H1 (cell line): ENCODE measurements around the gene ADAMTS16. TPM values are rescaled to one million over a fixed set of nuclear protein-coding genes. Genes with fewer than 3 reads are reported as not detected.

ENCODE experiments used
- BRCA1 ChIP-seq: IDR thresholded peaks from 2 replicates; pipeline ENCODE4 v1.6.1; 2012; ENCODE audit warnings: low read depth, low read length, improper control_type of control experiment
- CBX5 ChIP-seq: fragments of 300-800, 300-1000 bp; sonication (generic); IDR thresholded peaks from 2 replicates; pipeline ENCODE4 v1.7.1; 2016; ENCODE audit warnings: antibody characterized with exemption, low read length, low read depth
- CBX8 ChIP-seq: fragments of 300-800, 300-1000 bp; sonication (generic); IDR thresholded peaks from 2 replicates; pipeline ENCODE4 v1.7.1; 2016; ENCODE audit warnings: low read depth, low read length, borderline replicate concordance
- CHD2 ChIP-seq: IDR thresholded peaks from 2 replicates; pipeline ENCODE4 v1.6.1; 2012; ENCODE audit warnings: low read length, improper control_type of control experiment
- EGR1 ChIP-seq: IDR thresholded peaks from 2 replicates; pipeline ENCODE4 v1.6.1; 2011; ENCODE audit warnings: low read depth, low read length, borderline replicate concordance
- EZH2 ChIP-seq: fragments of 200-600 bp; sonication (generic); IDR thresholded peaks from 2 replicates; pipeline ENCODE4 v1.7.1; 2012; ENCODE audit warnings: low read depth, mild to moderate bottlenecking, moderate library complexity, low read length, inconsistent platforms; ENCODE audit not compliant: severe bottlenecking
- FOSL1 ChIP-seq: IDR thresholded peaks from 2 replicates; pipeline ENCODE4 v1.6.1; 2011; ENCODE audit warnings: mild to moderate bottlenecking, low read depth, low read length, moderate library complexity; ENCODE audit not compliant: insufficient read depth
- KDM1A ChIP-seq: fragments of 200-600, 300-600 bp; sonication (generic); IDR thresholded peaks from 2 replicates; pipeline ENCODE4 v1.7.1; 2016; ENCODE audit warnings: mild to moderate bottlenecking, low read length, borderline replicate concordance
- KDM4A ChIP-seq: IDR thresholded peaks from one replicate; pipeline ENCODE4 v1.7.1; 2012; ENCODE audit warnings: low read depth, mild to moderate bottlenecking, moderate library complexity, low read length, inconsistent platforms; ENCODE audit not compliant: severe bottlenecking
- KDM5A ChIP-seq: fragments of 200-600 bp; IDR thresholded peaks from 2 replicates; pipeline ENCODE4 v1.7.1; 2012; ENCODE audit warnings: mild to moderate bottlenecking, low read length, inconsistent platforms, mixed read lengths
- PHF8 ChIP-seq: fragments of 200-600 bp; sonication (generic); conservative IDR thresholded peaks from 2 replicates; pipeline ENCODE4 v1.7.1; 2012; ENCODE audit warnings: low read depth, mild to moderate bottlenecking, inconsistent platforms, low read length, moderate library complexity
- RAD21 ChIP-seq, 2 experiments: IDR thresholded peaks in 1 of 2; conservative IDR thresholded peaks in 1 of 2; 2 replicates each; pipeline ENCODE4 v1.6.1; 2011; ENCODE audit warnings: low read depth in 2 of 2, low read length in 2 of 2, improper control_type of control experiment in 1 of 2, inconsistent platforms in 1 of 2, mild to moderate bottlenecking in 1 of 2, moderate library complexity in 1 of 2
- RBBP5 ChIP-seq: IDR thresholded peaks from 2 replicates; pipeline ENCODE4 v1.7.1; 2012; ENCODE audit warnings: low read depth, mild to moderate bottlenecking, inconsistent platforms, low read length, moderate library complexity, borderline replicate concordance
- SIN3A ChIP-seq, 2 experiments: IDR thresholded peaks in 1 of 2; conservative IDR thresholded peaks in 1 of 2; 2 replicates each; pipeline ENCODE4 v1.6.1; 2011 to 2012; ENCODE audit warnings: low read length in 2 of 2, improper control_type of control experiment in 1 of 2, low read depth in 1 of 2, mild to moderate bottlenecking in 1 of 2
- SP2 ChIP-seq: IDR thresholded peaks from 2 replicates; pipeline ENCODE4 v1.6.1; 2012; ENCODE audit warnings: mild to moderate bottlenecking, low read length, inconsistent platforms
- SP4 ChIP-seq: IDR thresholded peaks from 2 replicates; pipeline ENCODE4 v1.6.1; 2012; ENCODE audit warnings: low read length, inconsistent platforms
- SRF ChIP-seq: IDR thresholded peaks from 2 replicates; pipeline ENCODE4 v1.6.1; 2011; ENCODE audit warnings: mild to moderate bottlenecking, low read depth, low read length, moderate library complexity
- TAF1 ChIP-seq: IDR thresholded peaks from 2 replicates; pipeline ENCODE4 v1.6.1; 2011; ENCODE audit warnings: mild to moderate bottlenecking, low read depth, low read length
- TAF7 ChIP-seq: optimal IDR thresholded peaks from 2 replicates; pipeline ENCODE3; 2011; ENCODE audit warnings: low read depth, mild to moderate bottlenecking, inconsistent platforms, low read length, moderate library complexity, borderline replicate concordance
- TCF12 ChIP-seq: IDR thresholded peaks from 2 replicates; pipeline ENCODE4 v1.6.1; 2011; ENCODE audit warnings: low read depth, mild to moderate bottlenecking, low read length
- TEAD4 ChIP-seq: IDR thresholded peaks from 2 replicates; pipeline ENCODE4 v1.6.1; 2012; ENCODE audit warnings: low read depth, low read length, inconsistent platforms, mixed read lengths
- USF2 ChIP-seq: IDR thresholded peaks from 2 replicates; pipeline ENCODE4 v1.6.1; 2011; ENCODE audit warnings: low read length, improper control_type of control experiment
- YY1 ChIP-seq: IDR thresholded peaks from 2 replicates; pipeline ENCODE4 v1.6.1; 2011; ENCODE audit warnings: low read depth, mild to moderate bottlenecking, low read length
- polyA plus RNA-seq, 7 experiments: library from polyadenylated mRNA; depleted of rRNA in 3 of 7; stranded (reverse) in 5 of 7; unstranded in 2 of 7; fragments of >200 nt in 5 of 7; fragments of 200-250 nt in 2 of 7; gene quantifications; 1 replicate in 5 of 7; 2 replicates in 1 of 7; 4 replicates in 1 of 7; pipeline versions ENCODE4 v1.2.1 to v1.2.3, GENCODE V29; 2011 to 2013; ENCODE audit warnings: missing spikeins in 2 of 7, mixed read lengths in 2 of 7
- total RNA-seq: library from RNA; stranded (reverse); fragmentation: NEBNext Ultra II Directional; extraction: Animal tissue kit (Norgen Biotek cat#: 25700); gene quantifications from 2 replicates; pipeline ENCODE4 v1.2.1, GENCODE V29; 2021

The ADAMTS16 gene
- total and polyA plus RNA-seq, 2 of the 8 experiments (the other 6 are each of a cell fraction or from before 2014, with no cell fraction given): 3.7 to 16.0 TPM

DNA sequence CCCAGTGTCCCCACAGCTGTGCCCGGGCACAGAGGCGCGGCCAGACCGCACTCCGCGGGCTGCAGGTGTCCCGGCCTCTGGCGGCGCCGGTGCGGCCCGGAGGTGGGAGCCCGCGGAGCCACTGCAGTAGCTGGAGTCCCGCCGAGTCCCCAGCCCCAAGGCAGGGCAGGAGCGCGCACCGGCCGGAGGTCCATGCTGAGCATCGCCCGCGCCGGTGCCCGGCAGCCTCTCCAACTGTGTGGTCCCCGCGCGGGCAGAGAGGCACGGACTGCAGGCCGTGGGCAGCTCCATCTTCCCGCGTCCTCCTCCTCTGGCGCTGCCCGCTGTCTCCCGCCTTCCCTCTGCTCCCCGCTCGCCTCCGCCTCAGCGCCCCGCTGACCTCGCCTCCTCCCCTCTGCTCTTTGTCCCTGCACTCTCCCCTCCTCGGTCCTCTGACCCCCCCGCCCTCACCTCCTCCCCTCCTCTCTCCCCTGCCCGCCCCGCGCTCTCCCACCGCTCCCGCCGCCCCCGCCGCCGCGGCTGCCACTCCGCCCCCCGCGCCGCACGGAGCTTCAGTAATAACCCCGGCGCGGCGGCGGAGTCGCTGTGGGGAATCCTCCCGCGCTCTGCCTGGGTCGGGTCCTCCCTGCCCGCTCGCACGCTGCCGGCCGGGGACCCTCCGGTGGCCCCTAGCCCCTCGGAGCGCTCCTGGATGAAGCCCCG, at the start of gene ADAMTS16 (continued):
- TF ChIP-seq SIN3A (conservative IDR thresholded peaks at IDR 0.05 in 1 of 2, IDR thresholded peaks at IDR 0.05 in 1 of 2; ENCODE audit: low read depth in 1 of 2, low read length in 2 of 2) (no peak), CBX5 (no peak), SRF (no peak), YY1 (no peak), FOSL1 (no peak), BRCA1 (no peak), TEAD4 (no peak), SP4 (no peak), SP2 (no peak), CBX8 (no peak), RAD21 (IDR thresholded peaks at IDR 0.05 in 1 of 2, conservative IDR thresholded peaks at IDR 0.05 in 1 of 2; ENCODE audit: low read depth in 2 of 2, low read length in 2 of 2) (no peak), USF2 (no peak), KDM5A (no peak), EGR1 (0 out of 2 replicates have a peak, but pooled peaks have one; percentile 8), TCF12 (no peak), TAF1 (peak; percentile 48; the same call in 1 of the 2 replicates), CHD2 (no peak), KDM4A (peak; percentile 96), TAF7 (no peak), EZH2 (no peak), KDM1A (no peak), RBBP5 (peak; percentile 77; the same call in 1 of the 2 replicates), PHF8 (peak; percentile 39; the same call in 1 of the 2 replicates)
